Erythroblast (primary cell): Measurements from ENCODE around the gene ANO4.
"Not testable (repeated sequence)": the region's sequence is repeated elsewhere in the genome, so short reads cannot be mapped to it uniquely, and the experiment has no call there.

Experiments
- DNase-seq, 2 experiments: peaks; one replicate each; lab custom pipeline; 2025; lab: John Stamatoyannopoulos, UW
- GATA1 ChIP-seq: IDR thresholded peaks from 2 replicates; pipeline ENCODE4 v1.6.1; 2011; ENCODE audit warnings: low read depth, mild to moderate bottlenecking, control low read depth, low read length, moderate library complexity
- POLR2A ChIP-seq: IDR thresholded peaks from 2 replicates; pipeline ENCODE4 v1.6.1; 2011; ENCODE audit warnings: mild to moderate bottlenecking, low read length

ANO4 gene

DNA sequence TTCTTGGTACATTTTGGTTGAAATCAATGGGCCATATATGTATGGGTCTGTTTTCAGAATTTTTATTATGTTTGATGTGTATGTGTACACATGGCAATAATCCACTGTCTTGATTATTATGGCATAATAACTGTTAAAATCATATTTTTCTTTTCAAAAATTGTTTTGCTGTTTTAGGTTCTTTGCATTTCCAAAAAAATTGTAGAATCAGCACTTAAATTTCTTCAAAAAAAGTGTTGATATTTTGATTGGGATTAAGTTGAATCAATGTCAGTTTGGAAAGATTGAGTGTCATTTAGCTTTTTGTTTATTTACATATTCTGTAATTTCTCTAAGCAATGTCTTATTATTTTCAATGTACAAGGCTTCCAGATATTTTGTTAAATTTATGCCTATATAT is 261.4 kb downstream of the ANO4 start:
- no peak for DNase-seq
- no peak for TF ChIP-seq GATA1
- no peak for TF ChIP-seq POLR2A

DNA sequence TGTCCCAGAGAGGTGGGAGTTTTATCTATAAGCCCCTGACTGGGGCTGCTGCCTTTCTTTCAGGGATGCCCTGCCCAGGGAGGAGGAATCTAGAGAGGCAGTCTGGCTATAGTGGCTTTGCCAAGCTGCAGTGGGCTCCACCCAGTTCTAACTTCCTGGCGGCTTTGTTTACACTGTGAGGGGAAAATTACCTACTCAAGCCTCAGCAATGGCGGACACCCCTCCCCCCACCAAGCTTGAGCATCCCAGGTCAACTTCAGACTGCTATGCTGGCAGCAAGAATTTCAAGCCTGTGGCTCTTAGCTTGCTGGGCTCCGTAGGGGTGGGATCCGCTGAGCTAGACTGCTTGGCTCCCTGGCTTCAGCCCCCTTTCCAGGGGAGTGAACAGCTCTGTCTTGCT is 267.9 kb downstream of the ANO4 start:
- DNase-seq: not testable (repeated sequence)

DNA sequence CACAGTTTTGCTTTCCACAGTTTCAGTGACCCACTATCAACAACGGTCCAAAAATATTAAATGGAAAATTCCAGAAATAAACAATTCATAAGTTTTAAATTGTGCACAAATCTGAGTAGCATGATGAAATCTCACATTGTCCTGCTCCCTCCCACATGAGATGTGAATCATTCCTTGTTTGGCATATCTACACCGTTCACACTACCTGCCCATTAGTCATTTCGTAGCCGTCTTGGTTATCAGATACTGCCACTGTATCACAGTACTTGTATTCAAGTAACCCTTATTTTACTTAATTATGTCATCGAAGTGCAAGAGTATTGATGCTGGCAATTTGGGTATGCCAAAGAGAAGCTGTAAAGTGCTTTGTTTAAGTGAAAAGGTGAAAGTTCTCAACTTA is 270.1 kb downstream of the ANO4 start:
- no peak for TF ChIP-seq POLR2A
- no peak for TF ChIP-seq GATA1
- no peak for DNase-seq

DNA sequence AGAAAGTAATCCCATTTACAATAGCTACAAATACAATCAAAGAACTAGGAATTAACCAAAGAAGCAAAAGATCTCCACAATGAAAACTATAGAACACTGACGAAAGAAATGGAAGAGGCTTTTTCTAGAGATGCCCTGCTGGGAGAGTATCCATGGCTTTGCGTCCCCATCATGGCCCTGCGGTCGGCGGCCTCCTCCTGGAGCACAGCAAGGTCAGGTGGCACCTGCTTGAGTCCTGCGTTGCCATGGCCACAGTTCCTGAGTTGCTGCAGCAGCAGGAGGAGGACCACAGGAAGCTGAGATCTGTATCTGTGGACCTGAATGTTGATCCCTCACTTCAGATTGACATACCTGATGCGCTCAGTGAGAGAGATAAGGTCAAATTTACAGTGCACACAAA is 271.9 kb downstream of the ANO4 start:
- TF ChIP-seq POLR2A: no peak
- no peak for TF ChIP-seq GATA1
- DNase-seq: no peak

DNA sequence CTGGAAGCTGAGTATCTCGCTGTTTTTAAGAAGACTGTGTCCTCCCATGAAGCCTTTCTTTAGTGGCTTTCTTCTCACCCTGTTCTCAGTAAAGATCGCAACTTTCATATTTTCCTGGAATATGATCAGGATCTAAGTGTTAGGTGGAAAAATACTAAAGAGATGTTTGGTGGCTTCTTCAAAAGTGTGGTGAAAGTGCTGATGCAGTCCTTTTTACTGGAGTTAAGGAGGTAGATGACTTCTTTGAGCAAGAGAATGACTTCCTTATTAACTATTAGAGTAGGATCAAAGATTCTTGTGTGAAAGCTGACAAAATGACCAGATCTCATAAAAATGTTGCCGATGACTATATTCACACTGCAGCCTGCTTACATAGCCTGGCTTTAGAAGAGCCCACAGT is 273.8 kb downstream of the ANO4 start:
- DNase-seq: no peak
- no peak for TF ChIP-seq POLR2A
- TF ChIP-seq GATA1: no peak

GRCh38 chr12:101068836-101069235 is 274.3 kb downstream of the ANO4 start:
- TF ChIP-seq GATA1 (no peak), POLR2A (no peak)
- DNase-seq: no peak

DNA sequence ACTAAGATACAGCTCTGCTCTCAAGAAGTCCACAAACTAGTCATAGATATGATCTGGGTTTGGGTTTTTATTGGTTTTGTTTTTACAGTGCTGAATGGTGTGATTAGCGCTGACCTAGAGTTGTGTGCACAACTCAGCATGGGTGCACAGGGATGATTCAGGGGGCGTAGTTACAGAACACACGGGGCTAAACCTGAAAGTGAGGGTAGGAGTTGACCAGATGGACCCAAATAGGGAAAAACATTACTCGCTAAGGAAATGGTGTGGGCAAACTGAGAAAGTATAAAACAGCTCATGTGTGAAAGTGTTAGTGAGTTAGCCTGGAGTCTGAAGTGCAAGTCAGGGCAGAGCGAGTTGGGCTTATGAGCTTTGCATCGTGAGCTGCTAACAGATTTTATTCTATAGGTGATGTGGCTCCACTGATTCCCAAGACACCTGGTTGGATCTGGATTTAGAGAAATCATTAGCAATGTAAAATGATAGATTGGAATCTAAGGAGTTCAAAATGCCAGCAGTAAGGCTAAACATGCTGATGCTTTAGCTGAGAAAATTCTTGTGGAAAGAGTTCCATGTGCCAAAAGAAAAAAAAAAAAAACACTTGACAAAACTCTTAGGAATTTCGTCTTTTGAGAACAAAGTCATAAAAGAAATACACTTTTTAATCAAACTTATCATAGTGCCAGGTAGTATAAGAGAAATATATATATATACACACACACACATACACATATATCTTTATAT is 280.5 kb downstream of the ANO4 start:
- TF ChIP-seq GATA1 (no peak), POLR2A (no peak)
- DNase-seq: no peak

DNA sequence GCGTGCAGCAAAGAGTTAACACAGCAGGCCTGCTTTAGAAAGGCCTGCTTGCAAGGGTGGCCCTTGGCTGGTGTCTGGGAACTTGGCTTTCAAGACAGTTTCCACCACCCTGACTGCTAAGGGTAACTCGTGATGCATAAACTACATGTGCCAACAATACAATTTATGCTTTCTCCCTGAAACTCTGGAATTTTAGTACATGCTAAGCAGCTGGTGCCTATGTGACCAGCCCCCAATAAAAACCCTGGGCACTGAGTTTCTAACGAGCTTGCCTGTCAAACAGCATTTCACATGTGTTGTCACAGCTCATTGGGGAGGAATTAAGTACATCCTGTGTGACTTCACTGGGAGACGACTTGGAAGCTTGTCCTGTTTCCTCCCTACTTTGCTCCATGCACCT is 282.3 kb downstream of the ANO4 start:
- DNase-seq: no peak
- TF ChIP-seq POLR2A (no peak), GATA1 (no peak)

GRCh38 chr12:101077791-101078528 is 283.4 kb downstream of the ANO4 start:
- DNase-seq: no peak

DNA sequence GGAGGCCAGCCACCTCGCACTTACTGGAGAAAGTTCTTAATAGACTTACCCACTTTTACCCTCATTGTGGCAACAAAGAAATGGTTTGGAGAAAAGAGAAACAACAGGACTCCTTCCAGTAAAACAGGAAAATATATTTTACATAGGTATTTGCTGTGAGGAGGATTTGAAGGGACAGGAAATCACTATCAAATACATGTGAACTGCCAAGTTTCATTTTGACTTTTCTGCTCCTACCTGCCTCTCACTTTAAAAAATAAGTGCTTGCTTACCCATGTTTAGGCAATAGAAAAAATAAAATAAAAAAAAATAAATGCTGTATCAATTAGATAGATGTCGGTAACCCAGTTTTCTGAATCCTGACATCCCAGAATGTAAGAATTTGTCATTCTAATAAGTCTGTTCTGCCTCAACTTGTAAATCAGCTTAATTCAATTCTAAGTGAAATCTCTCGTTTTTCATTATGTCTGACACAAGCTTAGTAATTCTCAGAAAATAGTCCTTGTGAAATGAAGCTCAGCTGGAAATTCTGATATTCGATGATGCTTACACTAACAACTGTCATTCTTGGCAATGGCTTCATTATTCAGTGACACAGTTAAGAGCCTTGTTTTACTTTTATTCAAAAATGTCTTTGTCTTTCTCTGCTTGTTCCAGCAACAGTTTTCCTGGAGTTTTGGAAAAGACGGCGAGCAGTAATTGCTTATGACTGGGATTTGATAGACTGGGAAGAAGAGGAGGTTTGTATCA is 284.1 kb downstream of the ANO4 start:
- no peak for DNase-seq
- TF ChIP-seq GATA1: no peak
- TF ChIP-seq POLR2A: no peak

More at GRCh38 chr12:101077791-101078528, 283.4 kb downstream of the ANO4 start:
- TF ChIP-seq POLR2A (no peak), GATA1 (no peak)

DNA sequence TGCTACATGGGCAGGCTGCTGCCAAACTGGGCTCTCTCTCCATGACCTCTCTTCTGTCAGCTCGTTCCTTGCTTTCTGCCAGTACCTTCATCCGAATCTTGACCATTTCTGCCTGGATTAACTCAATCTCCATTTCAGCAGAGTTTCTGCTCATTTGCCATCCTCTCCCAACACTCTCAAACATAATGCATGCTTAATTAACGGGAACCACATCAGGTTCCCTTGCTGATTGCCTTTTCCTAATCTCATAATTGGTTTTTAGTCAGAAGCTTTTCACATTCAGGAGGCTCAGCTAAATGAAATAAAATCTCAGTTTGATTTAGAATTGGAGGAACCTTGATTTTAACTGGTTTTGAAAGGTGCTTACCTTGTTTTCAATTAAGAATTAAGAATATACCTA is 288.1 kb downstream of the ANO4 start:
- TF ChIP-seq POLR2A: no peak
- no peak for DNase-seq

DNA sequence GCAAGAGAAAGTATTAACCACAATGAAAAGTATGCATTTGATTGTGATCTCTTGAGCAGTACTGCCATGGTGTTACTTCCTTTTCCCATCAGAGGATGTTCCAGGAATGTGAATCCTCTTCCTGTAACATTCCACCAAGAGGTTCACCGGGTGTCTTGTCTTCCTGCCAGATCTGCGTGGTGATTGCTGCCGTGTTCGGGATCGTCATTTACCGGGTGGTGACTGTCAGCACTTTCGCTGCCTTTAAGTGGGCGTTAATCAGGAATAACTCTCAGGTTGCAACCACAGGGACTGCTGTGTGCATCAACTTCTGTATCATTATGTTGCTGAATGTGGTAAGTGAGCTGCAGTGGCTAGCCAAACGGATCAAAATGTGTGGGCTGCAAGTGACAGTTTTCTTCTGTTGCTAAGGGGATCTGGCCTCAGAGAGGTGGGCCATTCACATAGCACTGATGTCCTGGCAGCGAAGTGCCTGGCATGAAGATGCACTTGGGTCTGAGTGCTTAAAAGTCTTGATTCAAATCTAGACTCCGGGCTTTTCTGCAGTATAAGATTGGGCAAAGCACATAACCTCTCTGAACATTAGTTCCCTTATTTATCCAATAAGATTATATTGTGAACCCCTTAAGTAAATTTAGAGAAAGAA is 292.0 kb downstream of the ANO4 start:
- TF ChIP-seq POLR2A (no peak), GATA1 (no peak)
- no peak for DNase-seq

- TF ChIP-seq POLR2A: no peak
- no peak for TF ChIP-seq GATA1
- DNase-seq: no peak
Observed at GRCh38 chr12:101087920-101088319, 293.3 kb downstream of the ANO4 start.

DNA sequence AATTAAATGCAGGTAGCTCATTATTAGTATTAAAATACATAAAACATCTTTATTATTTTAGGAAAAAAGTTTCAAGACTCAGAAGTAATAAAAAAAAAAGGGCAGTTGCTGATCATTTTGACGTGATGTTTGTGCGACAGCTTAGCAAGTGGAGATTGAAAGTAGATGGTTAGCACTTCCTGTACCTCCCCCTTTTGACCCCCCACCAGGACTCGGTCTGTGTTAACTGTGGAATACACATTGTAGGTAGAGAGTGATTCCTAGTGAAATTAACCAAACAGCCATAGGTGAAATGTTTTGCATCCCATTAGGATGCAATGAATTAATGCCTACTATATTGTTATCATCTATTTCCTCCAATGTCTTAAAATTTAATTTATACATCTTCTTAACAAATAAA is 294.7 kb downstream of the ANO4 start:
- DNase-seq: no peak
- TF ChIP-seq POLR2A: no peak
- no peak for TF ChIP-seq GATA1

- not testable (repeated sequence) for DNase-seq
Observed at GRCh38 chr12:101090222-101090621, 295.6 kb downstream of the ANO4 start.
